CD4-positive, alpha-beta memory T cell (primary cell): ENCODE data around the gene GMEB2. TPM values are rescaled to one million over a fixed set of nuclear protein-coding genes. Genes with fewer than 3 reads are reported as not detected.

Experiments
- CTCF ChIA-PET: fragments of 350-600 bp; sonication (Branson Sonifier 250); formaldehyde crosslinking; loops from one replicate; lab custom pipeline; 2021; ENCODE audit warnings: inconsistent platforms; ENCODE audit not compliant: partially characterized antibody; lab: Charles Lee
- POLR2A ChIA-PET: fragments of 350-600 bp; sonication (Branson Sonifier 250); formaldehyde crosslinking; loops from one replicate; lab custom pipeline; 2021; ENCODE audit not compliant: partially characterized antibody; lab: Charles Lee
- DNase-seq, 5 donors: peaks; one replicate each; pipeline versions ENCODE4 v3.0.0 to v3.0.0-alpha.2; 2020 to 2022; ENCODE audit warnings: mixed read lengths in 1 of 5
- H3K27ac ChIP-seq: one replicate; pipeline ENCODE4 v1.7.0; 2013; ENCODE audit warnings: low read depth, low read length
- H3K27me3 ChIP-seq: 2 replicates; pipeline ENCODE4 v1.7.0; 2013; ENCODE audit warnings: mild to moderate bottlenecking, low read length, moderate library complexity; ENCODE audit not compliant: insufficient read depth
- H3K36me3 ChIP-seq: 2 replicates; pipeline ENCODE4 v1.7.0; 2013; ENCODE audit warnings: mild to moderate bottlenecking, low read length, moderate library complexity; ENCODE audit not compliant: insufficient read depth
- H3K4me1 ChIP-seq: 2 replicates; pipeline ENCODE4 v1.7.0; 2013; ENCODE audit warnings: mild to moderate bottlenecking, low read length, moderate library complexity; ENCODE audit not compliant: insufficient read depth
- H3K4me3 ChIP-seq, 2 donors: one replicate each; pipeline ENCODE4 v1.7.0; 2013; ENCODE audit warnings: low read length in 2 of 2, mild to moderate bottlenecking in 1 of 2
- H3K9me3 ChIP-seq, 2 donors: one replicate each; pipeline ENCODE4 v1.7.0; 2013; ENCODE audit warnings: low read length in 2 of 2, control low read depth in 1 of 2; ENCODE audit not compliant: control insufficient read depth in 1 of 2
- H3K27ac Mint-ChIP-seq, 7 donors: one replicate each; pipeline ENCODE4 v1.8.0; 2020 to 2021; ENCODE audit warnings: mixed read lengths in 7 of 7, mild to moderate bottlenecking in 6 of 7, inconsistent platforms in 3 of 7, moderate library complexity in 3 of 7
- H3K27me3 Mint-ChIP-seq, 2 donors: one replicate each; pipeline ENCODE4 v1.8.0; 2020 to 2021; ENCODE audit warnings: mixed read lengths in 2 of 2
- H3K36me3 Mint-ChIP-seq, 2 donors: one replicate each; pipeline ENCODE4 v1.8.0; 2020 to 2021; ENCODE audit warnings: mixed read lengths in 2 of 2, inconsistent platforms in 1 of 2, mild to moderate bottlenecking in 1 of 2
- H3K4me1 Mint-ChIP-seq, 4 donors: one replicate each; pipeline ENCODE4 v1.8.0; 2020 to 2021; ENCODE audit warnings: mixed read lengths in 4 of 4, mild to moderate bottlenecking in 1 of 4
- H3K4me3 Mint-ChIP-seq, 8 donors: one replicate each; pipeline ENCODE4 v1.8.0; 2020 to 2021; ENCODE audit warnings: mixed read lengths in 8 of 8, mild to moderate bottlenecking in 7 of 8, moderate library complexity in 6 of 8, inconsistent platforms in 3 of 8
- H3K9me3 Mint-ChIP-seq, 8 donors: one replicate each; pipeline ENCODE4 v1.8.0; 2020 to 2021; ENCODE audit warnings: mixed read lengths in 8 of 8, mild to moderate bottlenecking in 5 of 8, inconsistent platforms in 3 of 8, moderate library complexity in 1 of 8
- intact Hi-C: fragments of 100-400 bp; cut with micrococcal nuclease; formaldehyde crosslinking; loops from one replicate; pipeline ENCODE4 v1.15.1; 2023
- polyA plus RNA-seq, 2 donors: library from polyadenylated mRNA; unstranded; fragments of 300-500 nt; fragmentation: Illumina TruSeq; gene quantifications; one replicate each; pipeline ENCODE4 v1.2.3, GENCODE V29; 2021
- total RNA-seq, 2 experiments: library from RNA; stranded (reverse); gene quantifications; one replicate each; pipeline ENCODE4 v1.2.3, GENCODE V29; 2021

Gene GMEB2
- total and polyA plus RNA-seq, 4 experiments from 2014 or later, result 4.5 to 26.4 (median 20.5) TPM

DNA sequence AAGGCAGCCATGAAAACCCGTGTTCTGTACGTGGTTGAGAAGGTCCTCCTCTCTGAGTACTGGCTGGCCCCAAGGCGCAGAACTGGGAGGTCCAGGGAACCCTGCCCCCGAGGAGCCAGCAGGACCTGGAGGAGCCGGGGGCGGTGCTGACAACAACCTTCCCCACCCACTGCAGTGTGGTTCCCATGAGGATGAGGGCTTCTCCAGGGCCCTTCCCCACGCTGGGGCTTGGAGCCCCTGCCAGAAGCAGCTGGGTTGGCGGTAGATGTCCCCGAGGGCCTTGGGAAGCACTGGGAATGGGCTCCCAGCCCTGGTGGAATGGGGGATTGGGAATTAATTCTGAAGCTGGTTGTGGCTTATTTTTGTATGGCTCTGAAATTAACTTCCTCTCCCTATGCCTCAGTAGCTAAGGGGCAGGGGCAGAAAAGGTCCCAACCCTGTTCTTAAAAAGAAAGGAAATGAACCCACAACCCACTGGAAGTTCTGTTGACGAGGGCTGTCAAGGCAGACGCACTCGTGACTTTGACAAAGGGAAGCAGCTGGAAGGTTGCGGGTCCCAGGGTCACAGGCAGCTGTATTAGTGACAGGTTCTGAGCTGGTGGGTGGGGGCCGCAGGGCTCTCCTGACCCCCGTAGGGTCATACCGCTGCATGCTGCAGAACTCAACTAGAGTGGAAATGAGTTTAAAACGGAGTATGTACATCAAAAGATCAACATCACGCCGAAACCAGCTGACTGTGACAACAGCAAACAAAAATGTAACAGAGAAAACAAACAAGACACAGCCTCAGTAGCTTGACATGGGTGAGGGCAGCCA is 38.9 kb downstream of the GMEB2 start:
- Mint-ChIP-seq H3K36me3 (peaks cover 19 to 29% of the 10 kb centered on the region in 2 donors), H3K27ac (peak overlapping the region in 5 of 7 donors; percentile 29 to 84 (median 57)), H3K27me3 (no peaks in the 10 kb centered on the region), H3K4me1 (peaks cover 0 to 10% (median 2%) of the 10 kb centered on the region in 4 donors), H3K4me3 (no peak overlapping the region), H3K9me3 (no peaks in the 10 kb centered on the region)
- peak in 1 of 5 donors; percentile 12 for DNase-seq
- intact Hi-C loops, result no loop called here
- peaks cover 9% of the 10 kb centered on the region for H3K4me1 ChIP-seq
- H3K4me3 ChIP-seq, result no peak overlapping the region
- no peaks in the 10 kb centered on the region for H3K27me3 ChIP-seq
- no peaks in the 10 kb centered on the region for H3K9me3 ChIP-seq
- ChIA-PET CTCF (no interaction called here), POLR2A (no interaction called here)
- peaks cover 23% of the 10 kb centered on the region for H3K36me3 ChIP-seq
- no peak overlapping the region for H3K27ac ChIP-seq

DNA sequence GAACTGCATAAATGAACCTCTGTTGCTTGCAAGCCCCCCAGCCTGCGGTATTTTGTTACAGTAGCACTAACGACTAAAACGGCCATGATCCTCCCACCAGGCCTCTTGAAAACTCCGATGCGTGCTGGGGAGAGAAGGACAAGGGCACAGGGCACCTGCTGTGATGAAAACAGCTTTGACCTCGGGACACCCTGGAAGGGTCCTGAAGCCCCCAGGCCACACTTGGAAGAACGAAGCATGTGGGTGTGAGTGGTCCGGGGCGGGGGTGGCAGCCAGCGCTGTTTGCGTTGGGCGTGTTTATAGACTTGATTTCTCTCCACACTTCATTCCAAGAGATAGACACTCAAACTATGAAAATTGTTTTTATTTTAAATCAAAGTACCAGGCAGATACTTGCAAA is 39.6 kb downstream of the GMEB2 start:
- Histone ChIP-seq H3K9me3 (no peaks in the 10 kb centered on the region), H3K36me3 (peaks cover 17% of the 10 kb centered on the region), H3K4me3 (no peak overlapping the region), H3K4me1 (peaks cover 9% of the 10 kb centered on the region), H3K27me3 (no peaks in the 10 kb centered on the region), H3K27ac (no peak overlapping the region)
- Mint-ChIP-seq H3K4me3 (no peak overlapping the region), H3K9me3 (no peaks in the 10 kb centered on the region), H3K36me3 (peaks cover 17 to 27% of the 10 kb centered on the region in 2 donors), H3K27me3 (no peaks in the 10 kb centered on the region), H3K4me1 (peaks cover 0 to 10% (median 2%) of the 10 kb centered on the region in 4 donors), H3K27ac (peak overlapping the region in 3 of 7 donors; percentile 4 to 31 (median 29))
- intact Hi-C loops, result no loop called here
- POLR2A ChIA-PET, result no interaction called here
- CTCF ChIA-PET, result interaction anchor here (1.3 kb wide), 1 partner anchor 49 kb away, joined by 3 read pairs; no protein-coding TSS in a partner anchor
- no peak for DNase-seq

DNA sequence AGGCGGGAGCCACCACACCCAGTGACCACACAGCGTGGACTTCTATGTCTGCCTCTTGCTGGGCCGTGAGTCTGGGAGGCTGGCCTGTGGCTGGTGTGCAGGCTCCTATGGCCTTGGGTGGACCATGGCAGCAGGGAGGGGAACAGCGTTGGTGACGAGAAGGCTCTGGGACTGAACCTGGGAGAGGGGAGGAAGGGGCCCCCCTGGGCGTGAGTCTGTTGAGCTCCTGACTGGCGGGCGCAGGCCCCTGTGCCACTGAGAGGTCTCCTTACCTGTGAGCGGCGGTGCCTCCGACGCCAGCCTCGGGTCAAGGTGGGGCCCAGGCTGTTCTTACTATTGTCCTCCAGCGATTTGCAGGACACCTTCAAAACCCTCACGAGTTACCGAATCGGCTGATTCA is 40.1 kb downstream of the GMEB2 start:
- Histone ChIP-seq H3K4me1 (peaks cover 9% of the 10 kb centered on the region), H3K27me3 (no peaks in the 10 kb centered on the region), H3K4me3 (no peak overlapping the region), H3K36me3 (peaks cover 12% of the 10 kb centered on the region), H3K27ac (no peak overlapping the region), H3K9me3 (no peaks in the 10 kb centered on the region)
- H3K27ac Mint-ChIP-seq, result no peak overlapping the region
- no peak for DNase-seq
- peaks cover 0 to 10% (median 2%) of the 10 kb centered on the region in 4 donors for H3K4me1 Mint-ChIP-seq
- CTCF ChIA-PET, result interaction anchor here (1.3 kb wide), 1 partner anchor 49 kb away, joined by 3 read pairs; no protein-coding TSS in a partner anchor
- no peak overlapping the region for H3K4me3 Mint-ChIP-seq
- H3K9me3 Mint-ChIP-seq, result no peaks in the 10 kb centered on the region
- POLR2A ChIA-PET, result no interaction called here
- intact Hi-C loops, result no loop called here
- H3K27me3 Mint-ChIP-seq, result no peaks in the 10 kb centered on the region
- peaks cover 14 to 24% of the 10 kb centered on the region in 2 donors for H3K36me3 Mint-ChIP-seq

- Mint-ChIP-seq H3K9me3 (no peaks in the 10 kb centered on the region), H3K4me1 (peaks cover 0 to 12% (median 2%) of the 10 kb centered on the region in 4 donors), H3K27me3 (no peaks in the 10 kb centered on the region), H3K27ac (peak overlapping the region in 1 of 7 donors; percentile 10), H3K4me3 (no peak overlapping the region), H3K36me3 (peaks cover 10 to 21% of the 10 kb centered on the region in 2 donors)
- H3K4me3 ChIP-seq, result no peak overlapping the region
- H3K9me3 ChIP-seq, result no peaks in the 10 kb centered on the region
- no peak for DNase-seq
- intact Hi-C loops, result no loop called here
- H3K27me3 ChIP-seq, result no peaks in the 10 kb centered on the region
- CTCF ChIA-PET, result interaction anchor here (1.3 kb wide), 1 partner anchor 48 kb away, joined by 3 read pairs; no protein-coding TSS in a partner anchor
- peaks cover 8% of the 10 kb centered on the region for H3K36me3 ChIP-seq
- H3K27ac ChIP-seq, result no peak overlapping the region
- peaks cover 11% of the 10 kb centered on the region for H3K4me1 ChIP-seq
- POLR2A ChIA-PET, result no interaction called here
These were observed 41.0 kb downstream of the GMEB2 start for GRCh38 chr20:63585616-63586565.

GRCh38 chr20:63582382-63583063 is 44.4 kb downstream of the GMEB2 start:
- Mint-ChIP-seq H3K27me3 (no peaks in the 10 kb centered on the region), H3K4me3 (no peak overlapping the region), H3K4me1 (peaks cover 0 to 13% (median 6%) of the 10 kb centered on the region in 4 donors), H3K27ac (peak overlapping the region in 1 of 7 donors; percentile 64), H3K9me3 (no peaks in the 10 kb centered on the region), H3K36me3 (peaks cover 2 to 3% of the 10 kb centered on the region in 2 donors)
- H3K4me1 ChIP-seq, result peaks cover 3% of the 10 kb centered on the region
- H3K9me3 ChIP-seq, result no peaks in the 10 kb centered on the region
- no peaks in the 10 kb centered on the region for H3K27me3 ChIP-seq
- CTCF ChIA-PET, result interaction anchor here (0.7 to 3.9 kb wide), 6 partner anchors 15 to 392 kb away, joined by 3 to 18 read pairs (median 4); partner anchors contain the start of gene TPD52L2
- intact Hi-C loops, result loop anchor here (5.0 kb wide), 1 partner anchor 280 kb away; the partner anchor contains the start of gene ABHD16B
- no peak overlapping the region for H3K27ac ChIP-seq
- POLR2A ChIA-PET, result interaction anchor here (1.0 to 1.5 kb wide), 4 partner anchors 34 to 158 kb away, joined by 3 read pairs; partner anchors contain the start of genes ARFRP1 and ZGPAT
- no peaks in the 10 kb centered on the region for H3K36me3 ChIP-seq
- no peak for DNase-seq
- H3K4me3 ChIP-seq, result no peak overlapping the region

DNA sequence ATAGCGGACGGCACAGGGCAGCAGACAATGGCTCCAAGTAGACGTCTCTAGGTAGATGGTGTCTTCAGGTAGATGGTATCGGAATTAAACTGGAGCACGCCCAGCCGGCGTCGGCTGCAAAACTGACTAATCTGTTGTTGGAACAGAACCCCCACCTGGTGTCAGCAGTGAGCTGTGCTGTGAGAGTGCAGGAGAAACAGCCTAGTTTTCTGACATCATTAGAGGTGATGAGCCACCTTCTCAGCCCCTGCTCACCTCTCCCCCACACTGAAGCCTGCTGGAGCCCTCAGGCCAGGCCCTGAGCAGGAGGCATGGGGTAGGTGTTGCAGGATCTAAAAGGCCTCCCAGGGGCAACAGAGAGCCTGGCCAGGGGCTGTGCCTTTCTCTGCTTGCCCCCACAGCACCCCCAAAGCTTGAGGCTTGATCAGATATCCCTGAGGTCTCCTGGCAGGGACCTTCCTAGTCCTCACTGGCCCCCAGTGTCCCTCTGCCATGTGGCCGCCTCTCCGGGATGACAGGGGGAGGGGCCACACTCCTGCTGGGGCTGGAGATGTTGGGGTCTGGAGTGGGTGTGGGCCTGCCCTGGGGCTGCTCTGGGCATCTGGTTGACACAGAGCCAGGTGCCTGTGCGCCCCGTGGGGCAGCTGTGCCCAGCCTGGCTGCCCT is 46.0 kb downstream of the GMEB2 start:
- H3K27ac Mint-ChIP-seq, result peak overlapping the region in 2 of 7 donors; percentile 7 to 16
- no peaks in the 10 kb centered on the region for H3K9me3 Mint-ChIP-seq

More for the DNA sequence above, 46.0 kb downstream of the GMEB2 start:
- H3K36me3 ChIP-seq, result no peaks in the 10 kb centered on the region
- intact Hi-C loops, result loop anchor here (1.0 to 5.0 kb wide), 4 partner anchors 61 to 281 kb away; partner anchors contain the start of genes ABHD16B and STMN3
- POLR2A ChIA-PET, result interaction anchor here (1.0 to 1.8 kb wide), 5 partner anchors 46 to 284 kb away, joined by 3 to 11 read pairs (median 4); partner anchors contain the start of genes GMEB2, RTEL1 and TPD52L2
- Mint-ChIP-seq H3K36me3 (peaks cover 0 to 2% of the 10 kb centered on the region in 2 donors), H3K4me3 (peak overlapping the region in 1 of 8 donors; percentile 43), H3K27me3 (no peaks in the 10 kb centered on the region), H3K4me1 (peaks cover 1 to 13% (median 6%) of the 10 kb centered on the region in 4 donors)
- no peak overlapping the region for H3K27ac ChIP-seq
- no peak overlapping the region for H3K4me3 ChIP-seq
- no peaks in the 10 kb centered on the region for H3K9me3 ChIP-seq
- no peaks in the 10 kb centered on the region for H3K27me3 ChIP-seq
- CTCF ChIA-PET, result interaction anchor here (1.4 to 3.9 kb wide), 3 partner anchors 13 to 61 kb away, joined by 4 to 18 read pairs (median 6); partner anchors contain the start of gene PTK6
- DNase-seq, result peak; percentile 68 to 82 (median 78)
- peaks cover 3% of the 10 kb centered on the region for H3K4me1 ChIP-seq
